Vagina (tissue), 2 donors: ENCODE results near the gene OR6K6.

Experiments
- POLR2AphosphoS5 ChIP-seq, 2 donors: sonication (generic); formaldehyde crosslinking; IDR thresholded peaks; one replicate each; pipeline ENCODE4 v1.9.0; 2017; ENCODE audit warnings: antibody characterized with exemption in 2 of 2, mild to moderate bottlenecking in 2 of 2, low read depth in 1 of 2; ENCODE audit not compliant: insufficient read depth in 1 of 2
- TF ChIP-seq, protein P1 (sequence below), 3 experiments: fragments of 450-650 bp in 2 of 3; fragments of 200-600 bp in 1 of 3; sonication (generic) in 1 of 3; IDR thresholded peaks; one replicate each; pipeline ENCODE4 v1.5.1; 2017 to 2019; ENCODE audit warnings: antibody characterized with exemption in 3 of 3, mild to moderate bottlenecking in 2 of 3, moderate library complexity in 2 of 3

- TF ChIP-seq, protein P1, sequence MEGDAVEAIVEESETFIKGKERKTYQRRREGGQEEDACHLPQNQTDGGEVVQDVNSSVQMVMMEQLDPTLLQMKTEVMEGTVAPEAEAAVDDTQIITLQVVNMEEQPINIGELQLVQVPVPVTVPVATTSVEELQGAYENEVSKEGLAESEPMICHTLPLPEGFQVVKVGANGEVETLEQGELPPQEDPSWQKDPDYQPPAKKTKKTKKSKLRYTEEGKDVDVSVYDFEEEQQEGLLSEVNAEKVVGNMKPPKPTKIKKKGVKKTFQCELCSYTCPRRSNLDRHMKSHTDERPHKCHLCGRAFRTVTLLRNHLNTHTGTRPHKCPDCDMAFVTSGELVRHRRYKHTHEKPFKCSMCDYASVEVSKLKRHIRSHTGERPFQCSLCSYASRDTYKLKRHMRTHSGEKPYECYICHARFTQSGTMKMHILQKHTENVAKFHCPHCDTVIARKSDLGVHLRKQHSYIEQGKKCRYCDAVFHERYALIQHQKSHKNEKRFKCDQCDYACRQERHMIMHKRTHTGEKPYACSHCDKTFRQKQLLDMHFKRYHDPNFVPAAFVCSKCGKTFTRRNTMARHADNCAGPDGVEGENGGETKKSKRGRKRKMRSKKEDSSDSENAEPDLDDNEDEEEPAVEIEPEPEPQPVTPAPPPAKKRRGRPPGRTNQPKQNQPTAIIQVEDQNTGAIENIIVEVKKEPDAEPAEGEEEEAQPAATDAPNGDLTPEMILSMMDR (IDR thresholded peaks at IDR 0.05): no peak
- no peak for TF ChIP-seq POLR2AphosphoS5 (IDR thresholded peaks at IDR 0.05; ENCODE audit: insufficient read depth in 1 of 2, low read depth in 1 of 2)
These were observed 39.7 kb downstream of the OR6K6 start for GRCh38 chr1:158794247-158794646.
